ENCODE measurements around the gene ORMDL3.
A peak's percentile ranks its signal among the peaks of the same experiment; 100 is the strongest.
"Not testable (repeated sequence)": the region's sequence is repeated elsewhere in the genome, so short reads cannot be mapped to it uniquely, and the experiment has no call there.

Gene ORMDL3

DNA sequence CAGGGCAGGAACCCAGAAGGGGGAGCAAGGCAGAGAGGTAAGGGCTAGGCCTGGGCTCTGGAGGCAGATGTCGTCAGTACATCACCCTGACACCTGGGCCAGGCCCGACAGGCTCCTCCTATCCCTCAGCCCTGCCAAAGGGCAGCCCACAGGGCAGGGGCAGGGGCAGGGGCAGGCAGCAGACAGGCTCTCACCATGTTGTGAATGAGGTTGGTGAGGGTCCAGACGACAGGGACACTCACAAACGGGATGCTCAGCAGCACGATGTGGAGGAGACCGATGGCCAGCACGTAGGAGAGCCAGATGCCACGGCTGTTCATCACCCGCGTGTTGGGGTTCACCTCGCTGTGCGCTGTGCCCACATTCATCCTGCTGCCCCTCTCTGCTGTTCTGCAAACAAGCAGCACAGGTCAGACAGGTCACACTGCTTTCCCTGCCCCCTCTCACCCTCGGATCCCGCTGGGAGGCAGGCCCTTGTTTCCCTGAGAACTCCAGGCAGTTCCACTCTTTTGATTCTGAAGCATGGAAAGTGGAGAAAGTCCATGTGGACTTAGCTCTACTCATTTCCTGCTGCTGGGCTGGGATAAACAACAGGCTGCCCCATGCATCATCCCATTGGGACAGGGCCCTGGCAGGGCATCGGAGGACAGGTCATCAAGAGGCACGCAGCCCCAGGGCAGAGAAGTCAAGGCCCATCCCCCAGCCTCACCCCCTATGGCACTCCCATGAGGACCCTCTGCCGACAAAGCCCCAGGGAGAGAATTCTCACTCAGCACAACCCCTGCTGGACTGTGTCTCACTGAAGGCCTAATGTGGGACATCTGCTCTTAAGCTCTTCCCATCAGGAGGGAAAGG, 3.3 kb downstream of the ORMDL3 start:
- no peak for DNase-seq

DNA sequence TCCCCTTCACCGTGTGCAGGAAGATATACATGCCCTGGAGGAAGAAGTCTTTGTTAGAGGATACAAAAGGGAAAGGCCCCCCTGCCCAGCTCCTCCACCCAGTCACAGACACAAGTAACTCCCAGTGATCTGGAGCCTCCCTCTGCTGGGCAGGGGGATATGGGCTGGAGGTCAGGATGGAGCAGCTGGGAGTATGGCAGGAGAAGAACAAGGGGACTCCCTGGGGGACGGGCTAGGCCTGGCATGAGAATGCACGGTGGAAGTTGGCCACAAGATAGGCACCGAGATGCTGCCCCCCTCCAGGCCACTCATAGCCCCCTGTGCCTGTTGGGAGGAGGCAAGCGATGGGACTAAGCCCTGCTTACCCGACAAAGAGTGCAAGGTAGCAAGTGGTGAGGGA, 4.2 kb downstream of the ORMDL3 start:
- DNase-seq, result no peak

DNA sequence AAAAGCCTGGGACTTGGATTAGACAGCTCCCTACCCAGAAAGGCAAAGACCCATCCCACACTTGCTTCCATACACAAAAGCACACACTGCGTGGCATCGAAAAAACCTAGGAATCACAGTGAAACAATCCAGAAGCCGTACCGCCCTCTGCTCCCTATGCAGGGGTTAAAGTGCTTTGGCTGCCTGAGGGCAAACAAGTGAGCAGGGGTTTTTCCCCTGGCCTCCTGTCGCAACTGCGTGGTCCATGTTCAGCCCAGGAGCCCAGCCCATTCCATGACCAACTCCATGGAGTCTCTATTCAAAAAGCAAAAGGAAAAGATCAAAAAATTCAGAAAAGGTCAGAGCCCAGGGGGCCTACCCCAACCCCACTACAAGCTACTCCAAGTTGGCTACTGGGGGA, 5.4 kb downstream of the ORMDL3 start:
- DNase-seq, result no peak

DNA sequence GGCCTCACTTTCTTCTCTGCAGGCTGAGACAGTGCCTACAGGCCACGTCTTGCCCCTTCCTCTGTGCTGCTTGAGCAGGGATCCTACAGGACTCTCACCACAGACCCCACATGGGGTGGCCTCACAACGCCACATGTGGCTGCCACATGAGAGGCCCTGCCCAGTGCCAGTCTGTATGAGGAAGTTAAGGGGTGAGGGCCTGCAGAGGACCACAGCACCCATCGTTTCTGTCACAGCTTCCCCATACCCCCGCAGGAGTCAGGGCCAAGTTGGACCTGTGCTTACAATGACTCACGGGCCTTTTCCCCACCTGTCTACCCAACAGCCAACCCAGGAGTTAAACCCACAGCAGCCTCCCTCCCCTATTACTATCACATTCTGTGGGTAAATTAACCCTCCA, 6.1 kb downstream of the ORMDL3 start:
- no peak for DNase-seq

DNA sequence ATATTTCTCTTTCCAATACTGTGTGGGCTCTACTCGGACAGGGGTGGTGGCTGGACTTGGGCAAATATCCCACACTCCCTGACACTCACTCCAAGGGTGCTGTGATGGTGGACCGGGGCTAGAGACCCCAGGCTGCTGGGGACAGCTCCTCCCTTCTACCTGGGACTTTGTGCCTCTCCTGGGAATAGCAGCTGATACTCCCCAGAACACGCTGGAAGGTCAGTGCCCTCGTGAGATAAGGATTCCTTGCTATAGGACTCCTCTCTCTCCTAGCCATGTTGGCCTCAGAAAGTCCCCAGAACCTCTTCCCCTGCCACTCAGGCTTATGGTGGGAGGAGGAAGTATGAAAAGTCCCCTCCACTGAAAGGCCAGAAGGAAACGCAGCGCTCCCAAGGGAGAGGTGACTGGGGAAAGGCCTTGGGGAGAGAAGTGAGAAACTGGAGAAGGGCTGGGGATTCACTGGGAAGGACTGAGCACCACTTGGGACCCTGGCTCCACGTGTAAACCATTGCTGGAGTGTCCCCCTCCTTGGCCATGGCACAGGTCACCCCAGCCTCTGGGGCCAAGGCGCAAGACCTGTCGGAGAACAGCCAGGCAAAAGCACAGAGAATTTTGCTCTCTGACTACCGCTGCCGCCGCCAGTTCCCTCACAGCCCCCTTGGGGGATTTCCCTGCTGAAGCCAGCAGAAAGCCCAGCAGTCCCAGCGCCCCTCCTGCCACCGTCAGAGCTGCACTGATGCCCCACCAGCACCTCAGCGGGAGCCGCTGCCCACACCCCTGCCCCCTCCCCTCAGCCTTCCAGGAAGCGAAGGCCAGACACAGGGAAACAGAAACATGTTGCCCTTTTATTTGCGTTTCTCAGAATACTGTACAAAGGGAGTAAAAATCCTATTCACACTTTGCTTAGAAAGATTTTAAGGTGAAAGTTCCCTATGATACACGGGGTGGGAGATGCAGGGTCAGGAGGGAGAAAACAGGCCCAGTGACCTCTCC, 6.9 kb downstream of the ORMDL3 start:
- DNase-seq, result no peak

DNA sequence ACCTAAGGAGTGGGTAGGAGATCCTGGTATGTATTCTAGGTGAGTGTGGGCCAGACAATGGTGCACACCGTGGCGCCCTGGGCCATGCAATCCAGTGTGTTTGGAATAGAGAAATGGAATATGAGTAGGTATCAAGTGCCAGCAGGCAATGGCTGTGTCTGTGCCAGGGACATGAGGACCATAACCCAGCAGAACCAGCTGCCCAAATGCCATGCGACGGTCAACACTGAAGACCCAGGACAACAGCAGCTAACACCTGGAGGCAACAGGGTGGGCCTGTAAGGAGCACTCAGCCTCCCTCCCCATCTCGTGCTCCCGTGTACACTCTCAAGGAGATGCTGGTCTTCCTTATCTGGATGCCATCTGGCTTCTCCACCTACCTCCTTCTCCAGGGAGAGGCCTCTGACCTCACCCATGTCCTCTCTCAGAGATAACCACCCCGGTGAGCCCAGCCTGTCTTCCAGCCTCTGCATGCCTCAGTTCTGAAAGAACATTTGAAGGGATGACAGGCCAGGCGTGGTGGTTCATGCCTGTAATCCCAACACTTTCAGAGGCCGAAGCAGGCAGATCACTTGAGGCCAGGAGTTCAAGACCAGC, 8.2 kb downstream of the ORMDL3 start:
- no peak for DNase-seq

DNA sequence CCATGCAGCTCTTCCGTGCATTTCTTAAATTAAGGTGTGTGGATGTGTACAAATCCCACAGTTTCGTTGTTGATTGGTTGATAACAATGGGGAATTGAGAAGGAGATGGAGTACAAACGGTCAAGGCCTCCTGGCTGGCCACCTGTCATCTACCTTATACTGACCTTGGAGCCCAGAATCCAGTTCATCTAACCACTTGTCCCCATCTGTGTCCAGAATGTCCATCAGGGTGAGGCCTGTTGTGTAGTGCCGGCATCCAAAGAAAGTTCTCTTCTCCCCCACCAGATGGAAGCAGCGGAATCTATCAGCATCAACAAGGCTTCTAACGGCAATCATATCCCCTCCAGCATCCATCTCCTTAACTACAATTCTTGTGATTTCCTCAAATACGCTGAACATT, 10.5 kb downstream of the ORMDL3 start:
- DNase-seq, result no peak

DNA sequence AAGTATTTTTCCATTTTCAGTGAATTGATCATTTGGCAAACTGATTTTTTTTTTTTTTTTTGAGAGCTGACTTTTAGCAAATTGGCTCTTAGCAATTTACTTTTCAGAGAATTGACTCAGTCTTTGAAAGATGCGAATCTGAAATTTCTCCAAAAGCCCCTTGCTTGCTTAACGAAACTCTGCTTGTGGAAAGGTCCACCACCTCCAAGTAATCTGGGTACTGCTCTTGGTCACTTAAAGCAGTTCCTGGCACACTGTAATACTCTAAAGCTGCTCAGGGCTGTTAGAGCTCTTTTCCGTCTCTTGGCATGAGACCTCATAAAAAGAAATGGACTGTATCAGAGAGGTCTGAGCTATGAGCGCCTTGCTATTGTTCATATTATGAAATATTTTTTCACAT, 11.8 kb downstream of the ORMDL3 start:
- DNase-seq, result no peak

DNA sequence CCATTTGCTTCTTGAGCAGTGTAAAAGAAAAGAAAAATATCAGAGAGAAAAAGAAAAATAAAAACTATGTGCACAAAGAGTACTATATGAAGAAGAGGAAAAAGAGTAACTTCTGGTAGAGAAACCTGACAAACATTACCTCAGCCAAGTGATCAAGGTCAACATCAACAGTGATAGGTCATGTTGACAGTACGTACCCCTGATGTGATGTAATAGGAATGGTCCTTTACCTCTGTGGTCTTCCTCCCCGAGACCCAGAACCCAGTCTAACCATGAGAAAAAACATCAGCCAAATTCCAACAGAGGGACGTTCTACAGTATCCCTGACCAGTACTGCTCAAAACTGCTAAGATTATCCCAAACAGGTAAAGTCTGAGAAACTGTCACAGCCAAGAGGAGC, 13.4 kb downstream of the ORMDL3 start:
- DNase-seq, result no peak

DNA sequence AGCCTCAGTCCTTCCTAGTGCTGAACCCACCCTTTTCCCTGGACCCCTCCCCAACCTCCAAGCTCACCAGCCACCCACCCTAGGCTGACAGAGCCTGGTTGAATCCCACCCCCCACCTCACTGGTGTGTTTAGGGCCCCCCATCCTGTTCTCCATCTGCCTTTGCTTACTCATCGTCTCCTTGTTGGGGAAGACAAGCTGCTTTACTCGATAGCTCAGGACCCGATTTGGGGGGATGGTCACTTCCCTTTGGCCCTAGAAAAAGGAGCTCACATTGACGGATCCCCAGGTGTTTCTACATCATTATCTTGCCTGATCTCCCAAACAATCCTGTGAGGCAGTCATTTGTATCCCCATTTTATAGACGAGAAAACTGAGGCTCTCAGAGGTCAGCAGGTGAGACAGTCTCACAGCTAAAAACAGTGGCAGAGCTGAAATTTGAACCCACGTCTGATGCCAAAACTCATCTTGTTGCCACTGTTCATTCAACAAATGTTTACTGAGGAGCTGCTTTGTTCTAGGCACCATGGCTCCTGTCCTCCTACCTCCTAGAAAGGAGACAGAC, 18.5 kb downstream of the ORMDL3 start:
- no peak for DNase-seq

DNA sequence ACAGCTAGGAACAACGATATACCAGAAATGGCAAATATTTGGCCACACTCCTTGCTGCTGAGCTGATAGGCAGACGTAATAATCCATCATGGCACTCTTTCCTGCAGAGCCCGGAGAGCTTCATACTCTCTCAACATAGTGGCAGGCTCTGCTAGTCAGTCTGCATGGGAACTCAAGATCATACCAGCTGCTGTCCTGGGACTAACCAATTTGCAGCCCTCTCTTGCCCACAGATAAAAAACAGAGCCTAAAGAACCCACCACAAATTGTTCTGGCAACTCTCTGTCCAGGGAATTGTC, 22.5 kb downstream of the ORMDL3 start:
- DNase-seq, result no peak

DNA sequence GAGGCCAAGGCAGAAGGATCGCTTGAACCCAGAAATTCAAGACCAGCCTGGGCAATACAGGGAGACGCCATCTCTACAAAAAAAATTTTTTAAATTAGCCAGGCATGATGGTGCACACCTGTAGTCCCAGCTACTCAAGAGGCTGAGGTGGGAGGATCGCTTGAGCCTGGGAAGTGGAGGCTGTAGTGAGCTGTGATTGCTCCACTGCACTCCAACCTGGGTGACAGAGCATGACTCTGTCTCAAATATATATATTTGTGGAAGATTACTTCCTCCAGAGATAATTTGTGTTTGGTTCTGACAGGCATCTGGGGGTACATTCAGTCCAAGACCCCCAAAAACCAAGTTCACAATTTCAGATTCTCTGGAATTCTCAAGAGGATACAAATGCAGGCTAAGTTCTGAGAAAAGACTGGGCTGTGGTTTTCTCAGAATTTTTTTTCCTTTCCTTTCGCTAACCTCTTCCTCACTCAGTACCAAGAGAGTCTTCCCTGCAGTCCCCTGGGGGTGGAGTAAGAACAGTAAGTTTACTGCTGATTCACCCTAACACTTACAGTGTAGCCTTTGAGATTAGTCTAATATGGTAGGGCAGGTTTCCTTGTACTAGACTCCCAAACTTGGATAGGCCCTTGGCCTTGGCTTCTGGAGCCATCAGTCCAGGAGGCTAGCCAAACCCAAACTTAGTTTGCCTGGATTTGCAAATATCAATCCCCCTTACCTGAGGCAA, 24.1 kb downstream of the ORMDL3 start:
- no peak for DNase-seq

DNA sequence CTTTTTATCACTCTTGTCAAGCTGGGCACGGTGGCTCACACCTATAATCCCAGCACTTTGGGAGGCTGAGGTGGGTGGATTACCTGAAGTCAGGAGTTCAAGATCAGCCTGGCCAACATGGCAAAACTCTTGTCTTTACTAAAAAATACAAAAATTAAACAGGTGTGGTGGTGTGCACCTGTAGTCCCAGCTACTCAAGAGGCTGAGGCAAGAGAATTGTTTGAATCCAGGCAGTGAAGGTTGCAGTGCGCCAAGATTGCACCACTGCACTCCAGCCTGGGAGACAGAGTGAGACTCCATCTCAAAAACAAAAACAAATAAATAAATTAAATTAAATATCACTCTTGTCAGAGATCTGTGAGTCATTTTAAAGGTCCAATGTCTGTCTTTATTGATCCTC, 25.4 kb downstream of the ORMDL3 start:
- DNase-seq, result not testable (repeated sequence)

DNA sequence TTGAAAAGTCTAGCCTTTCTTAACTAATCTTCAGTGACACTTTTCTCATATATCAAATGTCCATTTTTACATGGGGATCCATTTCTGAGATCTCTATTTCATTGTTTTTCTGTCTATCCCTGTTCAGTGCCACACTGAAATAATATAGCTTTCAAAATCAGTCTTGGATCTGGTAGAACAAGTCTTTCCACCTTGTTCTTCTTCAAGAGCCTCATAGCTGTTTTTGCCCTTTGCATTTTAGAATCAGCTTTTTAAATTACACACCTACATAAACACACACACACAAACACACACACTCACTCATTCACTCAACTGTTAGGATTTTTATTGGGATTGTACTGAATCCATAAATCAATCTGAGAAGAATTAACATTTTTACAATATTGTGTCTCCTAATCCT, 28.2 kb downstream of the ORMDL3 start:
- no peak for DNase-seq

DNA sequence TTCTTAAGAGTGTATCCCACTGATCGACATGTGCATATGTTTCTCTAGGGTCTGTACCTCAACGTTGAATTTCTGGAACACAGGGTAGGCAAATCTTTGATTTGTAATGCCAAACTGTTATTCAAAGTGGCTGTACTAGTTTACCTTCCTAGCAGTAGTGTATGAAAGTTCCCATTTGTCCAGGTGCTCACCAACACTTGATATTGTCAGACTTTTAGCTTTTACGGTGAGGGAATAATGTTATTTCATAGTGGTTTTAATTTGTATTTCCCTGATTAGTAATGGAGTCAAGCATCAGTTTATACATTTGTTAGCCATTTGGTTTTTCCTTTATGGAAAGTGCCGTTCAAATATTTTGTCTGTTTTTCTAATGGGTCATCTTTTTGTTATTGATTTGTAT, 29.3 kb downstream of the ORMDL3 start:
- DNase-seq, result no peak

DNA sequence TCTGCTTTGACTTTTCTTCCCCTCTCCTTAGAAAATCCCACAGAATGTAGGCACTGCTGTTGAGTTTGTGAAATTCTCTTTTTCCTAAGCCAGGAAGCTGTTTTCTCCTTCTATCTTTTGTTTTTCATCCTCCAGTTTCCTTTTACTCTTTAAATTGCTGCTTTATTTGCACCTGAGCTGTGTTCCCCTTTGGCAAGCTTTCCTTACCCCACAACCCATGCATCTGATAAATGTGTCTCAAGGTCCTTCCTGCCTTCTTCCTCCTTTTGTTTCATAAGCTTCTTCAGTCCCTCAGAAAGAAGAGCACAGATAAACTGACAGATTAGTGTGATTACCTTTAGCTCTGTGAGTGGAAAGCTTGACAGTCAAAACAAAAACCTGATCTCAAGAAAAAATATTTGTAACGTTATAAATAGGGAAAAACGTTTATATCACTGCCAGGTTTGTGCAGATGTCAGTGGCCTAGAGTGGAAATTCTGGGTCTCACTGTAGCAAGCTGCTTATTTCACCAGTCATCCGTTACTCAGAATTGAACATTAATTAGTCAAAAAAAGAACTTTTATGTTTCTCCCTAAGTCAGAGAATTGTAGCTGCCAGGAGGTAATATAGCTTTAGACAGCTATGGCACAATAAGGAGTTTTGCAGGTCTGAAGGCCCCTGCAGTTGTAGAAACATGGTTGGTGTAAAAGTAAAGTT, 32.6 kb downstream of the ORMDL3 start:
- no peak for DNase-seq

DNA sequence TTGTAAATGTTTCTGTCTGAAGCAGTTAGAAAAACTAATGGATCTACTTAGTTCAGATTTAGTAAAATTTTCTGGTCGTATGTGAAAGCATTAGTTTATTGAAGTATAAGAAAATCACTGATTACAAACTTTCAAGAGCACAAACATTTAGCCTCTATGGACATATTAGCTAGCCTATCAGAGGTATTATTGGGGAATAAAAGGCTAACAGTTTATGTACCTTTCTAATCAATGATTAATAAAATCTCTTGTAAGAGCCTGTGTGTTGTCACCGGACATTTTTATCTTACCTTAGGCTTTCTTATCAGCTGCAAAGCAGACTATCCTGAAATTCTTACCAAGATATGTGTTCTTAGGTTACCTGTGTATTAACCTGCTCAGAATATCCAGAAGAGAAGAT, 38.2 kb downstream of the ORMDL3 start:
- DNase-seq, result no peak

DNA sequence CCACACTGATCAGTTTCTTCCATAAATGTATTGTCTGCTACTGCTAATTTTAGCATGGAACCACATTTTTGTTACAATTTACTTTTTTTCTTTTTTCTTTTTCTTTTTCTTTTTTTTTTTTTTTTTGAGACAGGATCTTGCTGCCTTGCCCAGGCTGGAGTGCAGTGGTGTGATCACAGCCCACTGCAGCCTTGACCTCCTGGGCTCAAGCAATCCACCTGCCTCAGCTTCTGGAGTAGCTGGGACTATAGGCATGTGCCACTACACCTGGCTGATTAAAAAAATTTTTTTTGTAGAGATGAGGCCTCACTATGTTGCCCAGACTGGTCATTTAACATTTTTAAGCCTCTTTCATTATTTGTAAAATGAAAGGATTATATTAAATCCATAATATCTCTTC, 40.3 kb downstream of the ORMDL3 start:
- DNase-seq, result no peak

DNA sequence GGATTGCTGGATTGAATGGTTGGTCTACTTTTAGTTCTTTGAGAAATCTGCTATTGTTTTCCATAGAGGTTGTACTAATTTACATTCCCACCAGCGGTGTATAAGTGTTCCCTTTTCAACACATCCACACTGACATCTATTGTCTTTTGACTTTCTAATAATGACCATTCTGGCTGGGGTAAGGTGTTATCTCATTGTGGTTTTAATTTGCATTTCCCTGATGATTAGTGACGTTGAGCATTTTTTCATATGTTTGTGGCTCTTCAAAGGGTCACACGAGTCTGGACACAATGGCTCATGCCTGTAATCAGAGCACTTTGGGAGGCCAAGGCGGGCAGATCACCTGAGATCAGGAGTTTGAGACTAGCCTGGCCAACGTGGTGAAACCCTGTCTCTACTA, 41.3 kb downstream of the ORMDL3 start:
- DNase-seq, result not testable (repeated sequence)

DNA sequence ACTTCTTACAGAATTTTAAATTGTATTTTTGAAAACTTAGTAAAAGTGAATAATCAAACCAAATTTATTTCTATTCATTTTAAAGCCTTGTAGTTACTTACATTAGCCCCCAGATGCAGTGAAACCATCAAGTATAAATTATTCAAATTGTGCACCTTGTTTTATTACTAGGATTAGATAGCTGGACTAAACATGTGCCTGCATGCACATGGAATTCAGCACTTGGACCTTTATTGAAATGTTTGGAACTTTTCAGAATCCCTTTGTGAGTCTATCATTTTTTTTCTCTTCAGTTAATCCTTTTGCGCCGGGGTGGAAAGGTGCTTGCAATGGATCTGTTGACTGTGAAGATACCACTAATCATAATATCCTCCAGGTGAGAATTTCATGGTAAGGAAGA, 54.6 kb downstream of the ORMDL3 start:
- DNase-seq, result peak; percentile 8

DNA sequence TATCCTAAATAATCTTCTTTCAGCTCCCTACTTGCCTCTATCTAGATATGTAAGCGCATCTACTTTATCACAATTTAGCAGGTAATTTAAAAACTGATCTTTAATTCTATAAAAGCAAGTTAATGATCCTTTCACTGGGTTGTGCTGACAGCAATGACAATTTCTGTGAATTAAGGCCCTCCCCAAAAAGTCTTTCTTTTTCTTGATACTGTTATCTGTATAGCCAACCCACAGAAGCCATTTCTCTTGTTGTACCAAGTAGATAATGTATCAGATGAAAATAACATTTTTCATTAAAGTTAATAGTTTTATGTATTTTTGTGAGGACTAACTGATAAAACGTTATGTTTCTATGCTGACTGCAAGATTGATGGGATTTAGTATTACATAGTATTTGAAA, 55.6 kb downstream of the ORMDL3 start:
- DNase-seq, result no peak
